SIG-M5 treated with dmso at 0.1 percent for 504 hours (cell line): ENCODE measurements around the gene DOCK2.

Experiments used
- DNase-seq: peaks from one replicate; lab custom pipeline; 2025; ENCODE audit not compliant: unreplicated experiment; lab: John Stamatoyannopoulos, UW

Gene DOCK2

DNA sequence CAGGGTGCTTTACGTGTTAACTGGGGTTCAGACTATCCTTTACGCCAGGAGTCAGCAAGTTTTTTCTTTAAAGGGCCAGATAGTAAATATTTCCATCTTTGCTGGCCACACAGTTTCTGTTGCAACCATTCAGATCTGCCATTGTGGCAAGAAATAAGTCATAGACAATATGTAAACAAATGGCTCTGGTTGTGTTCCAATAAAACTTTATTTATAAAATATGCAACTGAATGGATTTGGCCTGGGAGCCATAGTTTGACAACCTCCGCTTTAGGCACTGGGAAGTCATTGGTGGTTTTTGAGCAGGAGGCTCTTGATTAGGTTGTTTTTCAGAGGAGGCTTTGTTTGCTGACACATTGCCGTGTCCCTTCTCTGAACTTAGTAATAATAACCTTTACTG lies 252.5 kb downstream of the DOCK2 start:
- no peak for DNase-seq

DNA sequence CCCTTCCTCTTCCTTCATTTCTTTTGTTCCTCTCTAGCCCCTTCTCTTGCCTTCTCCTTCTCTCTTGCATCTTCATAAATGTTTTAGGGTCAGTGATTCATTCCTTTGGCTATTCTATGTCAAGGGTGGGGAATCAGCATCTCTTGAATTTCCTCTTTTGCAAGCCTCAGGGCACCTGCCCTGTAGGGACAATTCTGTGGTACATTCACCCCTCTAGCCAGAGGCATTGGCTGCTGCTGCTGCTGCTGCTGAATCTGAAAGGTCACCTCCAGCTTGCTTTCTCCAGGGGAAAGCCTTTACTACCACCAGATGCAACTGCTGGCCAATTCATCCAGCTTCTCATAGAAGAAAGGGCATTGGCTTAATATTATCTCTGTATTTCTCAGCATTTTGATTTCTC lies 255.9 kb downstream of the DOCK2 start:
- DNase-seq, result no peak

DNA sequence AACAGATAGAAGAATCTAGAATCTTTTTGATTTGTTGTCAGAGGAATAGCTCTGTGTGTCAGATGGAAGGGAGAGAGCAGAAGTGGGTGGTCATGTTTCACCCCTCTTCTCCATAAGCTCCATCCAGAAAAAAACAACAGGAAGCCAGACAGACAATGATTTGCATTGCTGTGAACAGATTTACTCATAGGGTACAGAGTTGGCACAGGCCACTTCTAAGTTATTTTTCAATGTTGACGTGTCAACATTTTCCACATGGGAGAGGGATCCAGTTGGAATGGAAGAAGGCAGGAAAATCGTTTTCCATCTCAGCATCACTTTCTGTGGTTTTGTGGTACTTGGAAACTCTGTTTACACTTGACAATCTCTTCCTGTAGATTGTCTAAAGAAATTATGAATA lies 256.5 kb downstream of the DOCK2 start:
- DNase-seq, result no peak

DNA sequence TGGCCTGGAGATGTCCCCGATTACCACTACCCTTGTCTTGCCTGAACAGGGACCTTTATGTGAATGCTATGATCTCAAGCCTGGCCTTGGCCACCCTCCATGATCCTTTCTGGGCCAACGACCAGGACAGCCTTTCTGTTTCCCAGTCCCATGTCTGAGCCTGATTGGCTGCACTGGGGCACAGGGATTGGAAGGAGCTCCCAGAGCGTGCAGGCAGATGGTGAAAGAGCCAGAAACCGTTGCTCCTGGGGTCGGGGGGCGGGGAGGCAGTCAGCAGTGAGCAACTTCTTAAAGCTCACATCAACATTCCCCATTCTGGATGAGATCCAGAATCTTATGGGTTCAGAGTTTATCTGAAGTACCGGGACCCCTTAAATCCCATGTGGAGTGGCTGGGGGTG lies 258.9 kb downstream of the DOCK2 start:
- no peak for DNase-seq

DNA sequence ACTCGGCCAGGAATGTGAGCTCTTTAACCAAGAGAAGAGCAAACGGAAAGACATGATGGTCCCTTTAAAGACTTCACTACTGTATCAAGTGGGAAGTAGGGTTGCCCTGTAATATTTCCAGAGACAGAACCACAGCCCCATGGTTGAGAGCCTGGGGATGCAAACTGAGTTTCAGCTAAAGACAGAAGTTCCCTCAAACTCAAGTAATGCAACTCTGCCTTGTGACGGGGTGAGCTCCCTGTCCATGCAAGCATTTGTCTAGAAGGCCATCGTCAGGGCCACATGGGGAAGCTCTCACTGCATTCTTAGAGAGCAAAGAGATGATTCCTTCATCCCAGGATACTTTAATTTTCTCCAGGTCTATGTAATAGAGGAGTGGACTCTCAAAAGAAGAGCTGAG lies 260.4 kb downstream of the DOCK2 start:
- DNase-seq, result no peak

DNA sequence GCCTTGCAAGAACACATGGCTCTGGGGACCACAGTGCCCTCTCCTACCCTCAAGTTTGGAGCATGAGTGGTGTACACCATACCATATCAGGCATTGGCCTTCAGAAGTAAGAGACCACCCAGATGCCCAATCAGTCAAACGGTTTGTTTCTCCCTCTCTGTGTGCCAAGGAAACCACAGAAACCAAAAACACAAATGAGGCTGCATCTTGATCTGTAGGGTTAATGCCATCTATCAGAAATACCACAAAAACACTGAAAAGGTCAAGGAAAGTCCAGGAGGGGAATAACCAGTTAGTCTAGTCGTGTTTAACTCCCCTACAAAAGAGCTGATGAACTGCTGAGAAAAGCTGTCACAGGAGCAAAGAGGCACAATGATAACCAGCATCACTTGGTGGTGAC lies 264.8 kb downstream of the DOCK2 start:
- no peak for DNase-seq

DNA sequence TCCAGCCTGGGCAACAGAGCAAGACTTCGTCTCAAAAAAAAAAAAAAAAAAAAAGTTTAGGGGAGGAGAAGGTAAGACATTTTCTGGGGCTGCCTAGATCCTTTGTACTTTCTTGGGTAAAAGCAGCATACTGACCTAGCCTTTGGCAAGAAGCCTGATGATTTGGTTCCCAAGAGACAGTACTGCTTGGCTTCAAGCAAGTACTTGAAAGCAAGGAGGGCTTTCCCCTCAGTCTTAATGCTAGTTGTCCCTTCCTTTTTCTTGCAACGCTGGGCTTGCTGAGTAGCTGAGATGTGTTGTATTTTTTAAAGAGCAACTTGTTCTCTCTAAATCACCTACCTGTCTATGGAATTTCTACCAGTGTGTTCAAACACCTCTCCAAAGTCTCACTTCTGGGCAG lies 267.0 kb downstream of the DOCK2 start:
- no peak for DNase-seq

DNA sequence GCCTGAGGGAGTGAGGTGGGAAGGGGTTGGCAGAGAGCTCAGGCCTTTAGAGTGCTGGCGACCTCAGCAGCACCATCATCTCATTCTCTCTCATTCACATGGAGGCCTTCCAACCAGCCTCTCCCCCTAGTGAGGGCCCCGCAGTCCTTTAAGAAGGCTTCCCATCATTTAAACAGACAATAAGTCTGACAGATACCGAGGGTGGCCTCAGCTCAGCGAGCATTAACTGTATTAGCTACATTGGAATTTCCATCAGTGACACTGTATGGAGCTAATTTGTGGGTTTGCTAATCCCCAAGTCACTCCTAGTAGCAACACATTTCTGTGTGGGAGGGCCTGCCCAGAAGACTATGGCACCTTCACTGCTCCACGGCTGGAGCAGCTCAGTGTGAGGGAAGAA lies 267.4 kb downstream of the DOCK2 start:
- no peak for DNase-seq

DNA sequence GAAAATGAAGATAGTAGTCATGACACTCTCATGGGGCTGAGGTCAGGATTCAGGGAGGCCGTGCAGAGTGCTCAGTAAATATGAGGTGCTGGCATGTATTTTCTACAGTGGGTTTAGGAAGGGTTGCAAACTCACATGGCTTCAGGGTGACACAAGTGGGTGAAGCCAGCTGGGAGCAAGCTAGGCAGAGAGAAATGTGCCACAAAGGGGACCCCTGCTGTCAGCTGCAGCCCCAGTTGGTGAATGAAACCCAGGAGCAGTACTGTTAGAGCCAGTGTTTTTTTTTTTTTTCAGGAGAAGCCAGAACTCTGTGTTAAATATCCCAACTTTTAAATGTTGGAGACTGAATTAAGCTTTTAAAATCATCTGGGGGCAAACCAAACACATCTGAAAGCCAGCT lies 267.9 kb downstream of the DOCK2 start:
- no peak for DNase-seq

DNA sequence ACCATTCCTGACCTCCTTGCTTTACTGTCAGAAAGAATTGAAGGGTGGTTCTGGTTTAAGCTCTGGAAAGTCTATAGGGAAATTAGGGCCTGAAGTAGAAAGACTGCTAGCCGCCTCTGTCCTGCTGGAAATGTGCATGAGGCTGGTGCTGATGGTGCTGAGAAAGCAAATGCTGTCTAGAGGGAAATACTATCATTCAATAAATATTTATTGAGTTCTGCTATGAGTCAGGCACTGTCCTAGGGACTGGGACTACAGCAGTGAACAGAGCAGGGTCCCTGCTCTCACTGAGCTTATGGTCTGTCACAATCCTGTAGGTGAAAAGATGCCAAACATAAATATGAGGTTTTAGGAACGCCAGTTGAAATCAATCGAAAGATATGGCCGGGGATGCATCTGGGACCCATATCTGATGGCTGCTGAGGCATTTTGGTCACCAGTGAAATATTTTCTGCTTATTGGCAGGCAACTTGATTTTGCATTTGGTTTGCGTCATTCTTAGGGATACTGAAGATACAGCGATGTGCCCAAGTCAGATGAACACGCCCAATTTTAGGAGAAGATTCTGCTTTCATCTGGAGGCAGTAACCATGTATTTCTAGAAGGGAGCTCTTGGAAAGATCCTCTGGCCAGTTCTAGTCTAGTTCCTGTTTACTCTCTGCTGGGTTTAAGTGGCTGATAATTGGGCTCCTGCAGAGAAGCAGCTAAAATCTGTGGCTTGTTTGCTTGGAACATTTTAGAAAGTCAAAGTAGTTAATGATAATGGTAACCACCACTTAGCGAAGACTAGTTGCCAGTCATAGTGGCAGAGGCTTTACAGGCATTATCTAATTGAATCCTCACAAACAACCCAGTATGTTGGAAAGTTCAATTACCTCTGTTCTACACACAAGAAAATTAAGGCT lies 269.9 kb downstream of the DOCK2 start:
- no peak for DNase-seq

DNA sequence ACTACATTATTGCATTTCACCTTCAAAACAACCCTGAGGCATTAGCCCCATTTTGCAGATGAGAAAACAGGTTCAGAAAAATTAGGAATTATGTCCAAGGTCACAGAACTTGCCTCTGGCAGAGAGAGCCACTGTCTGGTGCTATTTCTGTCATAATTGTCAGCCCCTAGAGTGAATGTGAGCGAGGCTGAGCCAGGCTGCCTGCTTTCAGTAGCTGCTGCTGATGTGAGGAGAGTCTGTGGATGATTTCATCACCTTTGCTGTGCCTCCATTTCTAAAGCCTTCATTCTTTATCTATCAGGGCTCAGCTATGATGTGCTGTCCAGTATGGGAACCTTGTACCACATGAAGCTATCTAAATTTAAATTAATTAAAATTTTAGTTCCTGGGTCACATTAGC lies 271.8 kb downstream of the DOCK2 start:
- no peak for DNase-seq

DNA sequence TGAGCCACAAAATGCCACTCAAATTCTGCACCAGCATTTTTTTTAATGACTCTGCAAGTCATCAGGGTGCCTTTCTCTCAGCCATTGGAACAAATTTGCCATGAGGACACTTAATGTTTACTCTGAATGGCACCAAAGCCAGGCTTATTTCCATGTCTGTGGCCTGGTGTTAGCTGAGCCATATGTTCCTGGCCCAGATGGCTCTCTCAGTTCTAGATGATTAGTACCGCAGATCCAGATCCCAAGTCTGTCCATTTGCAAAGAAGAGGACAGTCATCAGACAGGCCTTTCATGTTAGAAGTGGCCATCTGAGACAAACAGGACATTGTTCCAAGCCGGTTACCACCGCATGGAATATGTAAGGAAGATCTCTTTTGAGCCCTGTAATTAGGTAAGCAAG lies 272.9 kb downstream of the DOCK2 start:
- no peak for DNase-seq

DNA sequence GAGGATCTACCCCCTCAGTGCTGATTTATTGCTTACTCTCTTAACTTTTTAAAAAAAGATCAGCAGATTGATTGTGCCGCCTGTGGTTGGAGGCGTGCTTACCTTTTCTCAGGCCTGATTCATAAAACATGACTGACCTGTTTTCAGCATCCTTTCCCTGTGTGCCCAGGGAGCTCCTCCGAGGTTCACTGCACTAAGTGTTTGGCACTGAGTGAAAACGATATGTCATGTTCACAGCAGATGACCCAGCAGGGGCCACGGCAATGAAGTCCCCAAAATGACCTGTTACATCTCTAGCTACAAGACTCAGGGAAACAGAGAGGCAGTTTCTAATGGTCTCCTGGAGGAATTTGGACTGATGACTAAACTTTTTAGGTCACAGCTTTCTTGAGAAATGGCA lies 273.3 kb downstream of the DOCK2 start:
- no peak for DNase-seq

DNA sequence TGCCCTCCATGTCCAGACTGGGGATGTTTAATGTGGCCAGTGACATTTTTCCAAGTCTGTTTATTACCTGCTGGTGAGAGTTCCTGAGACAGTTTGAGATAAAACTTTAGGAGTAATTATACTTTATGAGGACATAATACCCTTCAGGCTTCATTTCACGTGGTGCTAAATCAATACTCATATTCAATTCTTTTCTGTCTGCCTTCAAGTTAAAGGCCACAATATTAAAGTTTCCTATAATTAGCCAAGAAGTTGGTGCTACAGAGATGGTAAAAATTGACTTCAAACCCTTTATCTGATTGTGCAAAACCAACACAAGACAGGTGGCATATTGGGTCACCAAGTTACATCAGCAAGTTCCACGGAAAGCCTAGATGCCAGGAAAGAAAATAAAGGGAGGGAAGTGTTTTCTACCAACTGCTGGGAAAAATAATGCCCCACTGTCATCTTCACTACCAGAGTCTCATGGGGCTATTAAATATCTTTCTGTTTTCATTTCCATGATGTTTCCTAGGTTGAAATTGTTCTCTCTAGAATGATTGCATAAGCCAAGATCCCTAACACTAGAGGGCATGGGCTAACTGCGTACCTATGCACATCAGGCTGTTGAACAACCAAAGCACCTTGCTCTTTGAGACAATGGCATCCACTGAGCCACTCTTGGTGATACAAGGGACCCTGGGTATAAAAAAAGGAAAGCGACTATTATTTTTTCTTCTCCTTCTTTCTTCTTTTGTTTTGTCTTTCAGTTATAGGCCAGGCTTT lies 274.6 kb downstream of the DOCK2 start:
- no peak for DNase-seq

DNA sequence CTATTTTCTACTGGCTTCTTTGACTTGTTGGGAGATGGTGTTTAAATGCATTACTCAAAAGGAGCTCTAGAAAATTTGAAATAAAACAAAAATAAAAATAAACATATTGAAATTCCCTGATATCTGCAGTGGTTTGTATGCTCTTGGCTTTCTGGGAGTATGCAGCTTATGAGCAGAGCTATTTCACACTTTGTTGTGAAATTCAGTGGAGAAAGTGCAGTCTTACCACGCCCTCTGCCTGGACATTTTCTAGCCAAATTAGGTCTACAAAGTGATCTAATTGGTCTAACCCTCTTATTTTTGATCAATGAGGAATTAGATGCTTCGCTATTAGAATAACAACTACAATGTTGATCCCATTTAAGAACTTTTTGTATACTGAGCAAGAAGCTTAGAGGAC lies 276.4 kb downstream of the DOCK2 start:
- no peak for DNase-seq

DNA sequence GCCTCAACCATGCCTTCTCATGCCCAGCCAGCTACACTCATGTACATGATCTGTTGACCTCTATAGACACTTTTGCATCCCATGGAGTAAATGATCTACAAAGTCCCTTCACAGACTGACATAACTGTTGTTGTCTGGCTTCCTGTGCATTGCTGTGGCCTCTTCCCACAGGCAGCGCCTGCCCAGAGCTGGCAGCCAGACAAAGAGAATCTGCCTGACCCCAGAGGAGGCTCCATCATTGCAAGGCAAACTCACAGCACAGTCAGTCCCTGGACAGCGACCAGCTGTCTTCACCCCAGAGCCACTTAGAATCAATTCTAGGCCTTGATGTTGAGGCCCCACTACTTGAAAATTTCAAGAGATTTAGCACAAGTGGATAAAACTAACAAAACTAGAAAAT lies 277.7 kb downstream of the DOCK2 start:
- no peak for DNase-seq

DNA sequence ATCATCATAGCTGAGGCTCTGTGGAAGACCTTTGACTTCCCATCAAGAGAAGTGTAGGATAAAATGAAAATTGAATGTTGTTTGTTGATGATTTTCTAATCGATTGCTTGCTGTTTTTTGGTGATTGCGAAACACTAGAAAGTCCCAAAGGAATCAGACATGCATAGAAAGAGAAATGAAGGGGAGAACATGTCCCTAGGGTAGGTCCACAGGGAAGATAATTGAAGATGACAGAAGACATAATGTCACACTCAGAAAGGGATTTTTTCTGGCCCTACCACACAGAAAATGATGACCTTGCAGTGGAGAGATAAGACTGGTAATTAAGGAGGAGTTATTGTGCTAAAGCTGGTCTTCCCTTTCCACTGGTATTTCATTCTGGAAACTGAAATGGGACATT lies 280.4 kb downstream of the DOCK2 start:
- no peak for DNase-seq

DNA sequence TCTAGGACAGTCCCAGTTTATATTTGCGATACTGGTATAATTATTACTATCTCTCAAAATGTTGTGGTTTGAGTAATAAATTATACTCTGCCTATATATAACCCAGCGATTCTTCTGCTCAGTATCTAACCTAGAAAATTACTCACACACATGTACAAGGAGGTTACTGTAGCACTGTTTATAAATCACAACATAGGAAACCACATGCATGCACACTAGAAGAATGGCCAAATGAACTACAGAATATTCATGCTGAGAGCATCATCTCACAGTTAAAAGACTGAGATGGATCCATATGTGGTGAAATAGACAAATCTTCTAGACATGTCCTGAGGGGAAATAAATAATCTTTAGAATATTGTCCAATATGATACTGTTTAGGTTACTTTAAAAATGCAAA lies 281.2 kb downstream of the DOCK2 start:
- DNase-seq, result no peak

DNA sequence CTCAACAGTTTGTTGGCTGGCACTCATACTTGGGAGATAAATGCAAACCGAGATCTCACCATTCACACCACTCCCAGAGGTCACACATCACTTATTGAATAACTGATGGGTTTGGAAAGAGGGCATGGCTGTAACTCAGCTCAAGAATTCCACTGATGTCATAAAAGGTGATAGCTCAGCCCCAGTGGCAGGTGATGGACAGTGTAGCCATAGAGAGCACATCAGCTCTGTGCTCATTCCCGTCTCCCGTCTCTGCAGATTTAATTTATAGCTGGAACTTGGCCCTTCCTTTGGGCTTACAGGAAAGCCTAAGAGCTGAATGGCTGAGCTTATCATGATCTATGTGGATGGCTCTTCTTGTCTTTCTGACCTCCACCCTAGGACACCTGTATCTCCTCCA lies 283.4 kb downstream of the DOCK2 start:
- DNase-seq, result no peak

DNA sequence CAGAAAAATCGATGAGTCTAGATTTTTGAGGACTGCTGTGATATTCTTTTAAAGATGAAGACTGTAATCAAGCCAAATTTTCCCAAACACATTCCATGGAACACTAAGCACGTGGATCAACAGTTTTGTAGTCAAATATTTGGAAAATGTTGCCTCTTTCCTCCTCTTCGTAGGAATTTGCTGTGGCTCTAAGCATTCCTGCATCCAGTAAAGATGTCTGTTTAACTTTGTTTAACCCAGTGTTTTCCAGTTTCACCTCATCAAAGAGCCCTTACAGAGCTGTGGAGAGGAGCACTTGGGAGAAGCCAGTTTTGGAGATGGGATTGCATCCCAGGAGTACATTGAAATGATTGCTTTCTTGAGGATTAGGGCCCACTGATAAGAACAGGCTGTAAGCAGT lies 284.3 kb downstream of the DOCK2 start:
- DNase-seq, result no peak

DNA sequence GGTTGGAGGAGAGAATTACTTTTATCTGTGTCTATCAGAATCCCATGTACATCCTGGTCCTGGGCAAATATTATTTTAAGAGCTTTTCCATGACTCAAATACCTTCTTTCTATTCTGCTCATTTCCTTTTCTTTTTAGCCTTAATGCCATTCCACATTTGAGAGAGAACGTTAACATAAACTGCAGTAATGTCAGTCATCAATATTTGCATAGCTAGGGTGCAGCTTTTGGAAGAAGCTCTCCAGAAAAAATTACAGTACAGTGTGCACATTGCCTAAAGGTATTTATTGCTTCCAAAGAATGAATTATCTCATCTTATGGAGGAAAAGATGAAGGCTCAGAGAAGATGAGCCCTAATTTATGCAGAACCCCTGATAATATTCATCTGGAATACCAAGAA lies 284.9 kb downstream of the DOCK2 start:
- no peak for DNase-seq

DNA sequence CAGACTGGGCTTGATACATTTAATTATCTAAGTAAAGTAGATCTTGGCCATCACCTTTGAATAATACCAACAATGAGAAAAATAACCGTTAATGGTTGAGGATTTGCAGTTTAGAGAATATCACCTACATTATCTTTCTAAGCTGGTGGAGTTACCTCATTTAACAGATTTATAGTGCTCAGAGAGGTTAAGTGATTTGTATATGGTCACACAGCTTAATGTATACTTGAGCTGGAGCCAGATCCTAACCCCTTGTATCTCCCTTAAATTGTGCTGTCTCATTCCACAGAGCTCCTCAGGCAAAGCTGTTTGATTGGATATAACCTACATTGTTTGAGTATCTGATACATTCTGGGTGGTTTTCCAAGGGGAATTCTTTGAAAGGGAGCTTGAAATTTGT lies 285.4 kb downstream of the DOCK2 start:
- DNase-seq, result no peak

DNA sequence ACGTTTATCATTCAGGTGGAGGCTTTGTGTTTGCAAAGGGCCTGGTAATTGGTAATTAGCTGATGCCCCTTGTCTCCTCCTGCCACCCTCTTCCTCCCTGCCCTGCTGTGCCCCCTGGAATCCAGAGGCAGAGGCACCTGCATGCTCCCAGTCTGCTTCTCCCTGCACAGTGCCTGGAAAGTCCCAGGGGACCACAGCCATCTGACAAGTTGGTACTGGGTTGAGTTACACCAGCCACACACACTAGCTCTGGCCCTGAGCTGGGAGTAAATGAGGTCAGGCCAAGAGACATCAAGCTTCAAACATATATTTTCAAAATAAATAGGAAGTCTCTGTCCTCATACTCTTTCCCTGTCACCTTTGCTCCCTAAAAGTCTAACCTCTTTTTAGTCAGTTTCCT lies 286.9 kb downstream of the DOCK2 start:
- DNase-seq, result no peak
